ENCODE measurements around the gene NPAS3.

The NPAS3 gene

DNA sequence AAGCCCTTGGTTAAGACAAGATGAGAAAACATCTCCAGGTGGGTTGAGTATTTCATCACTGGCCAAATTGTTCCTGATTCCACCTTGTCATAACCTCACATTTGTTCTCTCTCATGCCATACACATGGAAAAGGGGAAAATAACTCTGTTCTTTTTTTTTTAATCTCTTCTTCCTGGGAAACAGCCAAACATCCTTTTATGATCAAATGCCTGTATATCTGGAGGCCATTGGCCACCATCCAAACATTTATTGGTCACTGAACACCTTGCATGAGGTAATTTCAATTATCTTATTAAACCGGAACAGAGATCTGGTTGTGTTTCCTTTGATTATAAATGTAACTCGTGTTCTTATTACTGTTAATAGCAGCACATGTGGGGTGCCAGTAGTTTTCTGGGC lies 469.6 kb downstream of the NPAS3 start:
- no peak for DNase-seq (ENCODE audit: low spot score)
- POLR2A ChIA-PET (ENCODE audit: low non-redundant PET) = no interaction called here
- TF ChIP-seq, protein P1, sequence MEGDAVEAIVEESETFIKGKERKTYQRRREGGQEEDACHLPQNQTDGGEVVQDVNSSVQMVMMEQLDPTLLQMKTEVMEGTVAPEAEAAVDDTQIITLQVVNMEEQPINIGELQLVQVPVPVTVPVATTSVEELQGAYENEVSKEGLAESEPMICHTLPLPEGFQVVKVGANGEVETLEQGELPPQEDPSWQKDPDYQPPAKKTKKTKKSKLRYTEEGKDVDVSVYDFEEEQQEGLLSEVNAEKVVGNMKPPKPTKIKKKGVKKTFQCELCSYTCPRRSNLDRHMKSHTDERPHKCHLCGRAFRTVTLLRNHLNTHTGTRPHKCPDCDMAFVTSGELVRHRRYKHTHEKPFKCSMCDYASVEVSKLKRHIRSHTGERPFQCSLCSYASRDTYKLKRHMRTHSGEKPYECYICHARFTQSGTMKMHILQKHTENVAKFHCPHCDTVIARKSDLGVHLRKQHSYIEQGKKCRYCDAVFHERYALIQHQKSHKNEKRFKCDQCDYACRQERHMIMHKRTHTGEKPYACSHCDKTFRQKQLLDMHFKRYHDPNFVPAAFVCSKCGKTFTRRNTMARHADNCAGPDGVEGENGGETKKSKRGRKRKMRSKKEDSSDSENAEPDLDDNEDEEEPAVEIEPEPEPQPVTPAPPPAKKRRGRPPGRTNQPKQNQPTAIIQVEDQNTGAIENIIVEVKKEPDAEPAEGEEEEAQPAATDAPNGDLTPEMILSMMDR (conservative IDR thresholded peaks at IDR 0.05; ENCODE audit: low read depth) = no peak
- CTCF ChIA-PET = no interaction called here
- no peak overlapping the region for H3K27ac ChIP-seq

- TF ChIP-seq, protein P1 (conservative IDR thresholded peaks at IDR 0.05; ENCODE audit: low read depth) = no peak
- no peak for DNase-seq (ENCODE audit: low spot score)
- POLR2A ChIA-PET (ENCODE audit: low non-redundant PET) = no interaction called here
- no peak overlapping the region for H3K27ac ChIP-seq
- CTCF ChIA-PET = no interaction called here
Observed at GRCh38 chr14:33412450-33412849, 473.8 kb downstream of the NPAS3 start.

DNA sequence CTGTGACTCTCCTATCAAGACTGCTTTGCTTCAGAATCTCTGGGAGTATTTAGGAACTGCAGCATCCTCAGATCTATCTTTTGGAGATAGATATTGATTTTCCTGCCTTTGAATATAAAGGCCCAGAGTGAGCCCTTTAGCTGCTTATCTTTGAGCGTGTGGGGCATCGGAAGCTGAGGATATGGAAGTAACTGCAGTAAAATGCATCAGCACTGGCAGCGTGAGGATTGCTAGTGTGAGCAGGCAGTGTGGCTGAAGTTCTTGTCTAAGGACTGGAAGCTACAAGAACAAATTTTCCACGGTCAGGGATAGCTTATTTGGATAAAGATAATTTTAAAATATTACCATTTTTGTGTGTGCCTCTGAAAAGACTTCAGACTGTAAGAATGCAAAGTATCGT lies 474.7 kb downstream of the NPAS3 start:
- TF ChIP-seq, protein P1 (conservative IDR thresholded peaks at IDR 0.05; ENCODE audit: low read depth) = no peak
- ChIA-PET CTCF (no interaction called here), POLR2A (ENCODE audit: low non-redundant PET) (no interaction called here)
- H3K27ac ChIP-seq = no peak overlapping the region
- no peak for DNase-seq (ENCODE audit: low spot score)

DNA sequence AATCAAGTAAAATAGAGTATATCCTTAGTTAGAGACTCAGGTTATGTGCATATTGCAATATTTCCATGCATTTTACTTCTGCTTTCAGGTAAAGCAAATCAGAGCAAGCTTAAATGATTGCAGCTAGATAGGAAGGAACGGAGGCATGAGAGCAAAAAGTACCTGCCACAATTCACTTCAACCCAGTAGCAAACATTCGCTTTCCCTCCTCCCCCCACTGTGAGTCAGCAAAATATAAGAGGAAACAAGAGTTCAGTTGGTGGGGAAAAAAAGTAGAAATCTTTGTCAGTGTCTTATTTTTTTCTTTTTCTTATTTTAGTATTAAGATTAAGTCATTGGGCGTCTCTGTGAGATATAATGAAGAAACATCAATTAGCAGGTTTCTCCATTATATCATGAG lies 475.4 kb downstream of the NPAS3 start:
- CTCF ChIA-PET = no interaction called here
- no peak overlapping the region for H3K27ac ChIP-seq
- POLR2A ChIA-PET (ENCODE audit: low non-redundant PET) = no interaction called here
- no peak for DNase-seq (ENCODE audit: low spot score)
- TF ChIP-seq, protein P1 (conservative IDR thresholded peaks at IDR 0.05; ENCODE audit: low read depth) = no peak

- no peak overlapping the region for H3K27ac ChIP-seq
- ChIA-PET POLR2A (ENCODE audit: low non-redundant PET) (no interaction called here), CTCF (no interaction called here)
- TF ChIP-seq, protein P1 (conservative IDR thresholded peaks at IDR 0.05; ENCODE audit: low read depth) = no peak
- no peak for DNase-seq (ENCODE audit: low spot score)
Observed at GRCh38 chr14:33420051-33420627, 481.5 kb downstream of the NPAS3 start.

DNA sequence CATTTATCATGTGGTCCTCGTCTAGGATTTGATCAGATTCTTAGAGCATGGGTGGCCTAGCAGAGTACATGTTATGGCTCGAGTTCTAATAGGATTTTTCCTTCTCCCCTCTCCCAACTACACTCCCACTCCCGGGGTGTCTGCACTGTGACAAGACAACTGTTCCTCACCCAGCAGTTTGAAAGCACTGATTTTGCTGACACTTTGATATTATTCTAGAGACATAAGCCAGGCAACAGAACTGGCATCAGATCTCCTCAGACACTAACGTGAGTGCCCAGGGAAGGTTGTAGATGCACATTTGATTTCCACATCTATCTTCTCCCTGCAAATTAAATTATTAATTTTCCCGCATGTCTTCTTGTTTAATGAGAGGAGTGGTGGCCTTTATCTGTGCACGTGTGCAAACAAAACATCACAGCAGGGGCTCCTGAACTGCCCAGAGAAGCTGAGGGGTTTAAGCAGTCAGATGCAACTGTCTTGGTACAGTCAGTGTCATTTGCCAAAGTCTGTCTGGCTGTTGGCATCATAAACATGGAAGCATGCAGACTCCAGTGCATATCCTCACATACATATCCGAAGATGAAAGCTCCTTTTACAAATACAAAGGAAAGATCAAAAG lies 491.8 kb downstream of the NPAS3 start:
- ChIA-PET CTCF (interaction anchor here (0.6 to 0.8 kb wide), 2 partner anchors 10 to 424 kb away, joined by 3 to 4 read pairs; no protein-coding TSS in a partner anchor), POLR2A (ENCODE audit: low non-redundant PET) (no interaction called here)
- TF ChIP-seq, protein P1 (conservative IDR thresholded peaks at IDR 0.05; ENCODE audit: low read depth) = no peak
- no peak for DNase-seq (ENCODE audit: low spot score)
- no peak overlapping the region for H3K27ac ChIP-seq

All from RWPE1 (cell line).